GM18867 (cell line): ENCODE data around the gene BAHCC1.
"Not testable (repeated sequence)": the region's sequence is repeated elsewhere in the genome, so short reads cannot be mapped to it uniquely, and the experiment has no call there.

Experiments
- ATAC-seq: cut with Tn5 transposase; IDR thresholded peaks from one replicate; pipeline ENCODE4 v1.9.1; 2021; ENCODE audit warnings: mild to moderate bottlenecking, moderate library complexity; ENCODE audit not compliant: unreplicated experiment

Gene BAHCC1

GRCh38 chr17:81394921-81395599, at the start of gene BAHCC1:
Gene BAHCC1 (plus strand): TSS chr17:81395457. CDS start chr17:81399740, 4,283 bp downstream.
- peak; percentile 38 for ATAC-seq

GRCh38 chr17:81346090-81346907, 49.0 kb upstream of the BAHCC1 start:
- ATAC-seq, result peak; percentile 68

GRCh38 chr17:81346908-81347349, 48.3 kb upstream of the BAHCC1 start:
- no peak for ATAC-seq

DNA sequence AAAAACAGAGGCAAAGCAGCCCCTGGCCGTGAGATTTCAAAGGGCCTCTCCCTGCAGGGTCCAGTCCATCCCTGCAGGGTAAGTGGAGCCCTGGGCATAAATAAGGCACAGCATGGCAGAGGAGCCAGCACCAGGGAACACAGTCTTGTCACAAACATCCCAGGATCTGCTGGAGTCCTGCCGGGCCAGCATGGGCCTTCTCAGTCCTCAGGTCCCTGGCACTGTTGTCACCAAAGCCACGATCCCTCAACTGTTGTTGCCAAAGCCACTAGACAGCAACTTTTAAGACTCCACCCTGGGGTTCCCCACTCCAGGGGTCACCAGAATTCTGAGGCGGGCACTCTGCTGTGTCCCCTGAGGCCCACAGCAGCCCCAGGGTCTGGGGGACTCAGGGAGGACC, 47.8 kb upstream of the BAHCC1 start:
- no peak for ATAC-seq

- no peak for ATAC-seq
Measured at GRCh38 chr17:81348097-81349055, 46.9 kb upstream of the BAHCC1 start.

GRCh38 chr17:81349397-81350319, 45.6 kb upstream of the BAHCC1 start:
- no peak for ATAC-seq

DNA sequence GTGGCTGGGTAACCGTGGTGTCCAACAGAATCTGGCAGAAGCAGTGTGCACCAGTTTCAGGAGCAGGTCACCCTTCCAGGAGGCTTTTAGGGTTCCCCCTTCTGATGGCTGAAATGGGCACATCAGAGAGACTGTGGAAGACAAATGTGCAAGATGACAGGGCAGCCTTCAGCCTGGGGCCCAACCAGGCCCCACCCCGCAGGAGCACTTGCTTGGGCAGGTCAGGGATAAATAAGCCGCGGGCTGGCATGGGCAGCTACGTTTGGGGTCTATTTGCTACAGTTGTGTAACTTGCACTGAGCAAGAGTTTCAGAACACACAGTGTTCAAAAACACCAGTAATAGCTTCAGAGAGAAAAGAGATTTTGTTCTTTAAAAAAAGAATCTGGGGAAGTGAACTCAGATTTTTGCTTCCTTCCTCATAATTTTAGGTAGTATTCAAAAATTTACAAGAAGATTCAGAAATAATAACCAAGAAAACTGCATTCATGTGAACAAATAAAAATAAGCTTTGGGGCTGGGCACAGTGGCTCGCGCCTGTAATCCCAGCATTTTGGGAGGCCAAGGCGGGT, 44.9 kb upstream of the BAHCC1 start:
- no peak for ATAC-seq

- ATAC-seq, result not testable (repeated sequence)
Measured at GRCh38 chr17:81351329-81352052, 43.8 kb upstream of the BAHCC1 start.

DNA sequence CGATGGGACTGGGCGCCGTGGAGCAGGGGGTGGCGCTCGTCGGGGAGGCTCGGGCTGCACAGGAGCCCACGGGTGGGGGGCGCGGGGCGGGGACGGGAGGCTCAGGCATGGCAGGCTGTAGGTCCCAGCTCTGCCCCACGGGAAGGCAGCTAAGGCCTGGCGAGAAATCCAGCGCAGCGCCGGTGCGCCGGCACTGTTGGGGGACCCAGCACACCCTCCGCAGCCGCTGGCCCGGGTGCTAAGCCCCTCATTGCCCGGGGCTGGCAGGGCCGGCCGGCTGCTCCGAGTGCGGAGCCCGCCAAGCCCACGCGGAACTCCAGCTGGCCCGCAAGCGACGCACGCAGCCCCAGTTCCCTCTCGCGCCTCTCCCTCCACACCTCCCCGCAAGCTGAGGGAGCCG, 43.2 kb upstream of the BAHCC1 start:
- ATAC-seq, result not testable (repeated sequence)

DNA sequence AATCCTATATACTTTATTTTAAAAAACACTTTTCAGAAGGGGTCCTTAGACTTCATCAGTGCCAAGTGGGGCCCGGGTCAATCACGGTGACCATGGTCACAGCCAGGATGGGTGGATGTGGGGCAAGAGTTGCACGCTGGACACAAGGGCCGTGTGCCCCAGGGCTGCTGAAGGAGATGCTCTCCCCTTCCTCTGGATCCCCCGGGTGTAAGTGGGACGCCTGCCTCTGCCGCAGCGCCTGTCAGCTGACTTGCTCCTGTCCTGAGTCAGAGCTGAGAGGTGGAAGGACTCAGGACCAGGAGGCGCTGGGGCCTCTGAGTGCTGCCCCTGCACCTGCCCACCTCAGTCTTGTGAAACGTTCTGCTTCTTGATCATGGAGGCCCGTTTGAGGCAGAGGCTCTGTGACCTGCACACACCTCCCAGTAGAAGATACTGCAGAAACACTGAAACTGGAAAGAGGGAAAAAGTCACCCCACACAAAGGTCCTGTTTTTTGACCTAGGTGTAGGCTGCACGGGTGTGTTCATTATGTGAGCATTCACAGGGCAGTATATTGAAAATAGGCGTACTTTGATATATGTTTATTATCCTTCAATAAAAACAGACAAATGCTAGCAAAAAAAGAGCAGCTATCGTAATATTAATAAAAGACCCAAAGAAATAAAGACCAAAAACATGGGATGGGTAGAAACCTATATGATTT, 40.9 kb upstream of the BAHCC1 start:
- no peak for ATAC-seq

GRCh38 chr17:81354954-81355347, 40.3 kb upstream of the BAHCC1 start:
- no peak for ATAC-seq

DNA sequence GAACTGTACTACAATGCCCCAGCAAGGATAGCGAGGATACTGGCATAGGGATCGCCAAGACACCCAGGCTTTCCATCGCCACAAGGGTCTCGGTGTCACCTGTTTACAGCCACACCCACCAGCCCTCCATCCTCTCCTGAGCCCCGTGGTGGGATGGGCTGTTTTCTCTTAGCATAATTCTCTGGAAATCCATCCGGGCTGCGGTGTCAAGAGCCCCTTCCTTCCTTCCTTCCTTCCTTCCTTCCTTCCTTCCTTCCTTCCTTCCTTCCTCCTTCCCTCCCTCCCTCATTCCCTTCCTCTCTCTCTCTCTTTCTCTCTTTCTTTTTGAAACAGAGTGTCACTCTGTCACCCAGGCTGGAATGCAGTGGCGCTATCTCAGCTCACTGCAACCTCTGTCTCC, 36.0 kb upstream of the BAHCC1 start:
- no peak for ATAC-seq

- not testable (repeated sequence) for ATAC-seq
Measured at GRCh38 chr17:81362001-81362400, 33.3 kb upstream of the BAHCC1 start.

- ATAC-seq, result no peak
Measured at GRCh38 chr17:81364278-81365147, 30.7 kb upstream of the BAHCC1 start.

DNA sequence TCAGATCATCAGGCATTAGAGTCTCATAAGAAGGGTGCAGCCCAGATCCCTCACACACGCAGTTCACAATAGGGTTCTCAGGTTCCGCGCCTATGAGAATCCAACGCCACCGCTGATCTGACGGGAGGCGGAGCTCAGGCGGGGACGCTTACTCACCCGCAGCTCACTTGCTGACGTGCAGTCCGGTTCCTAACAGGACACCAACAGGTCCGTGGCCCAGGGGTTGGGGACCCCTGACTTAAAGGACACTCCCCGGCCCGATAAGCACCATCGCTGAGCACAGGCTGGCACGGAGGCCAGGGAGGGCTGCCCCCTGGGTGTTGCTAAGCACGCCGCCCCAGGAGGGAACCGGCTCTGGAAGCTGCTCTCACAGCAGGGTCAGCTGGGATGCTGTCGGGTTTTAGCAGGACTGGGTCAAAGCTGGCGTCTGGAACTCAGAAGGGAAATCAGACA, 30.1 kb upstream of the BAHCC1 start:
- ATAC-seq, result no peak

- no peak for ATAC-seq
Measured at GRCh38 chr17:81365601-81366585, 29.4 kb upstream of the BAHCC1 start.
